ENCODE data around the gene CCER1.

CCER1 gene

DNA sequence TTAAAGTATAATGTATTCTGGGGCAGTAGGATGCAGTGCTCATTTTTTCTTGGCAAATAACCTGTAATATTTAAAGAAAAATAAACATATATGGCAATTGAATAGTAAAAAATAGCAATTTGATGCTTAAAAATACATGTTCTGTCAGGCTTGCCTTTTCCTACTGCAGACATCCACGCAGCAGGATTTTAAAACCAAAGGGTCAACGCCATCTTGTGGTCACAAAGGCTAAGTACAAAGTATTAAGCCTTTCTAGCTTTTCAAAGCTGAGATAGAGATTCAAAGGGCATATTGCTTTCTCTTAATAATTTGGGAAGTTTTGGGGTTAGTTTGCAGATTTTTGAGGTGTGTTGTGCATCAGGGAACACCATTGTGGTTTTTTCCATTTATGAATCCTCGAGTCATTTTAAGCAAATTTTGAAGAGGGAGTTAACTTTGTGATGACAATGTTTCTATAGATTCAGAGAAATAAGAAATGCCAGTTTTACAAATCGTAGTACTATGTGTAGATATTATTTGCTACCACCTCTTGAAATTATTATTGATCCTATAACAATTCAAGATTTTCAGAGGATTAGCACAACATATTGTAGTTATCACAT lies 4.7 kb upstream of the CCER1 start:
- Histone ChIP-seq H2AFZ (ENCODE audit: low read length) (no peak overlapping the region), H3F3A (ENCODE audit: low read depth) (no peaks in the 10 kb centered on the region), H3K79me2 (ENCODE audit: insufficient read depth, low read length) (no peaks in the 10 kb centered on the region), H4K20me1 (ENCODE audit: insufficient read depth, low read length, poor library complexity, severe bottlenecking) (no peaks in the 10 kb centered on the region), H3K9ac (ENCODE audit: low read depth, low read length, poor library complexity, severe bottlenecking) (no peak overlapping the region), H3K4me2 (ENCODE audit: low read depth, low read length, poor library complexity, severe bottlenecking) (no peak overlapping the region), H3K4me1 (ENCODE audit: insufficient read depth, low read length, poor library complexity, severe bottlenecking) (no peaks in the 10 kb centered on the region), H3K9me3 (ENCODE audit: insufficient read depth, low read depth, low read length) (no peaks in the 10 kb centered on the region), H3K9me2 (replicated peaks; ENCODE audit: low read depth, low read length) (no peaks in the 10 kb centered on the region), H3K27me3 (ENCODE audit: insufficient read depth, low read length, poor library complexity, severe bottlenecking) (no peaks in the 10 kb centered on the region), H3K36me3 (ENCODE audit: insufficient read depth, low read length) (no peaks in the 10 kb centered on the region), H3K4me3 (ENCODE audit: low read length, poor library complexity, severe bottlenecking) (no peak overlapping the region)
- no peak for TF ChIP-seq EZH2phosphoT487 (IDR thresholded peaks at IDR 0.05; ENCODE audit: borderline replicate concordance)
- TF ChIP-seq, protein P1, sequence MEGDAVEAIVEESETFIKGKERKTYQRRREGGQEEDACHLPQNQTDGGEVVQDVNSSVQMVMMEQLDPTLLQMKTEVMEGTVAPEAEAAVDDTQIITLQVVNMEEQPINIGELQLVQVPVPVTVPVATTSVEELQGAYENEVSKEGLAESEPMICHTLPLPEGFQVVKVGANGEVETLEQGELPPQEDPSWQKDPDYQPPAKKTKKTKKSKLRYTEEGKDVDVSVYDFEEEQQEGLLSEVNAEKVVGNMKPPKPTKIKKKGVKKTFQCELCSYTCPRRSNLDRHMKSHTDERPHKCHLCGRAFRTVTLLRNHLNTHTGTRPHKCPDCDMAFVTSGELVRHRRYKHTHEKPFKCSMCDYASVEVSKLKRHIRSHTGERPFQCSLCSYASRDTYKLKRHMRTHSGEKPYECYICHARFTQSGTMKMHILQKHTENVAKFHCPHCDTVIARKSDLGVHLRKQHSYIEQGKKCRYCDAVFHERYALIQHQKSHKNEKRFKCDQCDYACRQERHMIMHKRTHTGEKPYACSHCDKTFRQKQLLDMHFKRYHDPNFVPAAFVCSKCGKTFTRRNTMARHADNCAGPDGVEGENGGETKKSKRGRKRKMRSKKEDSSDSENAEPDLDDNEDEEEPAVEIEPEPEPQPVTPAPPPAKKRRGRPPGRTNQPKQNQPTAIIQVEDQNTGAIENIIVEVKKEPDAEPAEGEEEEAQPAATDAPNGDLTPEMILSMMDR (conservative IDR thresholded peaks at IDR 0.05; ENCODE audit: low read length): peak; percentile 75

DNA sequence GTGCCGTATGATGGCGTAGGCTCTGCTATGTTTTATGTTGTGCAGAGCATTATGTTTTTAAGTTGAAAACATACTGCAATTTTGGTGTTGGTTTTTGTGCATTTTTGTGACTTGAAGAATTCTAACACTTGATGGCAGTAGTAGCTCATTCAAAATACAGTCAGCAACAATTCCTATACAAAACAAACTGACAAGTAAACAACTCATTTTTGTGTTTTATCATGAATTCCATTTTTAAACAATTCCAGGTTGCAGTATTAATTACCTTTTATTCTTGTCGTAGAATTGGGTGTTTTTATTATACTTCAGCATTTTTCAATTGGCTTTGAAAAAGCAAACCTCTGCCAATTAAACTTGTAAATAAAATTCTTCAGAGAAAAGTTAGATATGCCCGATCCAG lies 4.1 kb upstream of the CCER1 start:
- no peak overlapping the region for H2AFZ ChIP-seq (ENCODE audit: low read length)
- no peak overlapping the region for H3K4me2 ChIP-seq (ENCODE audit: low read depth, low read length, poor library complexity, severe bottlenecking)
- H3K9me3 ChIP-seq (ENCODE audit: insufficient read depth, low read depth, low read length): no peaks in the 10 kb centered on the region
- no peak overlapping the region for H3K9ac ChIP-seq (ENCODE audit: low read depth, low read length, poor library complexity, severe bottlenecking)
- no peaks in the 10 kb centered on the region for H3K4me1 ChIP-seq (ENCODE audit: insufficient read depth, low read length, poor library complexity, severe bottlenecking)
- H3F3A ChIP-seq (ENCODE audit: low read depth): no peaks in the 10 kb centered on the region
- no peaks in the 10 kb centered on the region for H3K36me3 ChIP-seq (ENCODE audit: insufficient read depth, low read length)
- H3K9me2 ChIP-seq (replicated peaks; ENCODE audit: low read depth, low read length): no peaks in the 10 kb centered on the region
- no peak overlapping the region for H3K4me3 ChIP-seq (ENCODE audit: low read length, poor library complexity, severe bottlenecking)
- no peaks in the 10 kb centered on the region for H3K27me3 ChIP-seq (ENCODE audit: insufficient read depth, low read length, poor library complexity, severe bottlenecking)
- TF ChIP-seq, protein P1 (conservative IDR thresholded peaks at IDR 0.05; ENCODE audit: low read length): no peak; the same call in 1 of the 2 replicates
- TF ChIP-seq EZH2phosphoT487 (IDR thresholded peaks at IDR 0.05; ENCODE audit: borderline replicate concordance): no peak
- H4K20me1 ChIP-seq (ENCODE audit: insufficient read depth, low read length, poor library complexity, severe bottlenecking): no peaks in the 10 kb centered on the region
- H3K79me2 ChIP-seq (ENCODE audit: insufficient read depth, low read length): no peaks in the 10 kb centered on the region

DNA sequence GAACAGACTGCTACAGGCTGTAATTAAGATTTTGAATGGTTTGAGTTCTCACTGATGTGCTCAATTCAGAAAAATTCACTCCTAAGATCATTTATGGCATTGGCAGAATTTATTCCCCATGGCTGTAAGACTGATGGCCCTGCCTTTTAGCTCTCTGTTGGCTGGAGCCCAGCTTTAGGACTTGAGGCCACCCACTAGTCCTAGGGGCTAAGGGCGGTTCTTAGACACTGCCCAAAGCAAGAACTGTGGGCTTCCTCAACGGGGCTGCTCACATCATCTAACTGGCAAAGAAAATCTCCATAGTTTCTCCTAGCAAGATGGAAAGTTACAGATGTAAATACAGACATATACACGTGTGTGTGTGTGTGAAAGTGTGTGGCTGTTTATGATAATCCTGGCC lies 3.4 kb upstream of the CCER1 start:
- Histone ChIP-seq H3K27me3 (ENCODE audit: insufficient read depth, low read length, poor library complexity, severe bottlenecking) (no peaks in the 10 kb centered on the region), H3K36me3 (ENCODE audit: insufficient read depth, low read length) (no peaks in the 10 kb centered on the region), H3K4me3 (ENCODE audit: low read length, poor library complexity, severe bottlenecking) (no peak overlapping the region), H3K9ac (ENCODE audit: low read depth, low read length, poor library complexity, severe bottlenecking) (no peak overlapping the region), H3K4me2 (ENCODE audit: low read depth, low read length, poor library complexity, severe bottlenecking) (no peak overlapping the region), H3F3A (ENCODE audit: low read depth) (no peaks in the 10 kb centered on the region), H4K20me1 (ENCODE audit: insufficient read depth, low read length, poor library complexity, severe bottlenecking) (no peaks in the 10 kb centered on the region), H3K9me2 (replicated peaks; ENCODE audit: low read depth, low read length) (no peaks in the 10 kb centered on the region), H3K9me3 (ENCODE audit: insufficient read depth, low read depth, low read length) (no peaks in the 10 kb centered on the region), H2AFZ (ENCODE audit: low read length) (no peak overlapping the region), H3K4me1 (ENCODE audit: insufficient read depth, low read length, poor library complexity, severe bottlenecking) (no peaks in the 10 kb centered on the region), H3K79me2 (ENCODE audit: insufficient read depth, low read length) (no peaks in the 10 kb centered on the region)
- TF ChIP-seq EZH2phosphoT487 (IDR thresholded peaks at IDR 0.05; ENCODE audit: borderline replicate concordance): no peak
- TF ChIP-seq, protein P1 (conservative IDR thresholded peaks at IDR 0.05; ENCODE audit: low read length): no peak

All from Loucy (cell line).